Measurements from ENCODE around the gene CA11.

CA11 gene

GRCh38 chr19:48628486-48629296 is 17.3 kb downstream of the CA11 start:
- DNase-seq (ENCODE audit: low spot score), result no peak

DNA sequence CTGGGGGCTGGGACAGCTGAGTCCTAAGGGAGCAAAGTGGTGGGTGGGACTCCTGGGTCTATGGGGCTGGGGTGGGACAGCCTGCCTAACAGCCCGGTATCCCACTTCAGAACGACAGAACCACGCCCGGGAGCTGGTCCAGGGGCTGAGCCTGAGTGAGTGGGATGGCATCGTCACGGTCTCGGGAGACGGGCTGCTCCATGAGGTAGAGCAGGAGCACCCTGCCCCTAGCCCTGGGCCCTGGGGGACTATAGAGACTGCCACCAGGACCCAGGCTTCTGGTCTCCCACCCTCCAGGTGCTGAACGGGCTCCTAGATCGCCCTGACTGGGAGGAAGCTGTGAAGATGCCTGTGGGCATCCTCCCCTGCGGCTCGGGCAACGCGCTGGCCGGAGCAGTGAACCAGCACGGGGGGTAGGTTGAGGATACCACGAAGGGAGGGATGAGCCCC is 18.1 kb downstream of the CA11 start:
- no peak for DNase-seq (ENCODE audit: low spot score)

DNA sequence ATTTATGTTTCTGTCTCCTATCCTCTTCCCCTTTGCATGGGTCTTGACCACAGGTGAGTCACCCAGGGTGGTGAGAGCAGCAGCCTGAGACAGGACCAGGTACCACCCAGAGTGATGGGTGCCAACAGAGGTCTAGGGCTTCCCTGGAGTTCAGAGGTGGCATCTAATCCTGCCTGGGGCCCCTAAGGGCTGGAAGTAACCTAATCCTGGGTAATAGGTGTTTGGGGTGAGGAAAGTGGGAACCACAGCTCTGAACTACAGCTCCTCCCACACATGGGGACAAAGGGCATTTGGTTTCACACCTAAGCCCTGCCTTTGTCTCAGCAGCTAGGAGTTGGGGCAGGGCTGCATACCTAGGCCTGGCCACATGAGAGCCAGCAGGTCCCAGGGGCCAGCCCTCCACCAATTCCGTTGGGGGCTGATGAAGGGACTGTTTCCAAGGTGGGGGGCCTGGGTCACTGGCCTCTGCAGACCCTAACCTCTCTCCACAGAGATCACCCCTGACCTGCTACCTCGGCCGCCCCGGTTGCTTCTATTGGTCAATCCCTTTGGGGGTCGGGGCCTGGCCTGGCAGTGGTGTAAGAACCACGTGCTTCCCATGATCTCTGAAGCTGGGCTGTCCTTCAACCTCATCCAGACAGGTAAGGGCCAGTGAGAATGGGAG is 18.7 kb downstream of the CA11 start:
- DNase-seq (ENCODE audit: low spot score), result no peak

- no peak for DNase-seq (ENCODE audit: low spot score)
Observed at GRCh38 chr19:48625891-48626327, 20.1 kb downstream of the CA11 start.

- no peak for DNase-seq (ENCODE audit: low spot score)
Observed at GRCh38 chr19:48624791-48625723, 20.9 kb downstream of the CA11 start.

GRCh38 chr19:48624067-48624594 is 21.9 kb downstream of the CA11 start:
- DNase-seq (ENCODE audit: low spot score), result no peak

DNA sequence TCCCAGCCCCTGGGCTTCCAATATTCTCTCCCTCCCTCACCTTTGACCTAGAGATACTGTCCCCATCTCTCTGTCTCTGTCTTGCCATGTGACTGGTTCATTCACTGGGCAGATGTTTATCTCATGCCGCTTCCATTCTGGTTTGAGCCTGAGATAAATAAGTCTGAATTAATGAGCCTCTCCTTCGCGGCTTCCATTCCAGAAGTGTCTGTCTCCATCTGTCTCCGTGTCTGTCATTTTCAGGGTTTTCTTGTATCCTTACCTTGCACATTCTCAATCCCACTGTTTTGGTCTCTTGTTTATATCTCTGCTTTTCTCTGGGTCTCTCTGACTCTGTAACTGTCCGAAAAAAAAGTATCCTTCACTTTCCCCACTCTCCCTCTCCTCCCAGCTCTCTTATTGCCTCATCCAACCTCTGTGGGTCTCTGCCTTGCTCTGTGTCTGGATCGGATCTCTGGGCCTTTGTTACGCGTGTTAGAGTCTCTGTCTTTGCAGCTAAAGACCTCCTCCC is 22.4 kb downstream of the CA11 start:
- DNase-seq (ENCODE audit: low spot score), result no peak

GRCh38 chr19:48619692-48620585 is 26.0 kb downstream of the CA11 start:
- no peak for DNase-seq (ENCODE audit: low spot score)

DNA sequence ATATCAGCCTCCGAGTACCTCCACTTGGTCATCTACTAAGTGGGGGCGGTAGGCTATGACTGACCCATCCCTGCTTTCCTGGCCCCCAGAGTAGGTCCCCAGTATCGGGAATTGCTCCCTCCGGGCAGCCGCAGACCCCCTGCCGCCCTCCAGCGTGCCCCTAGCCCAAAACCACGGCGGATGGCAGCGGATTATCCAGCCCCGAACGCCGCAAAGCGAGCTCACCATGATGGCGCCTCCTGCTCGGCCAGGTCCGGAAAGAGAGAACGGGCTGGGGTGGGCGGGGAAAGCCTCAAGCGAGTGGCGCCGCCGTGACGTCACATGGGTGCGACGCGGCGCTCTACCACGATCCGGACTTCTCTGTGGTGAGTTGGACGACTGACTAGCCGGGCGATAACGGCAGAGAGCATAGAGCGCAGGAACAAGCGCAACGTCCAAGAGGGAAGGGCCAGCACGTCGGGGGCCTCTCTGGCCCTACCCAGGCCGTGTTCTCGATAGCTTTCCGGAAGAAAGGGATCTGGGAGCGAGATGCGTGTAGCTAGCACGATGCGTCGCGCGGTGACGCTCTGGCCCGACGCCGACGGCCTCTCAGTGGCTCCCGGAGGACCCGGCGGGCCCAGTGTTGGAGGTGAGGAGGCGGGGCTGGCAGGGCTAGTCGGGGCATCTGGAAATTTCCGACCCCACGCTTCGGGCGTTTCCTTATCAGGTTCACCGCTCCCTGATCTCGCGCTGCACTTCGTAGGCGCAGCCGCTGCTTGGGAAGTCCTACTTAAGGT is 26.9 kb downstream of the CA11 start, which contains the start of the genes RPL18 and SPHK2:
RPL18 (minus strand) TSS at position 263 of the 776 bp plus-strand sequence; CDS start at position 228, 35 bp downstream.
SPHK2 (plus strand) TSS at position 591 of the 776 bp plus-strand sequence. CDS start 1,009 bp downstream, outside the sequence.
- DNase-seq (ENCODE audit: low spot score), result peak; percentile 99

GRCh38 chr19:48618278-48618915 is 27.6 kb downstream of the CA11 start:
- no peak for DNase-seq (ENCODE audit: low spot score)

DNA sequence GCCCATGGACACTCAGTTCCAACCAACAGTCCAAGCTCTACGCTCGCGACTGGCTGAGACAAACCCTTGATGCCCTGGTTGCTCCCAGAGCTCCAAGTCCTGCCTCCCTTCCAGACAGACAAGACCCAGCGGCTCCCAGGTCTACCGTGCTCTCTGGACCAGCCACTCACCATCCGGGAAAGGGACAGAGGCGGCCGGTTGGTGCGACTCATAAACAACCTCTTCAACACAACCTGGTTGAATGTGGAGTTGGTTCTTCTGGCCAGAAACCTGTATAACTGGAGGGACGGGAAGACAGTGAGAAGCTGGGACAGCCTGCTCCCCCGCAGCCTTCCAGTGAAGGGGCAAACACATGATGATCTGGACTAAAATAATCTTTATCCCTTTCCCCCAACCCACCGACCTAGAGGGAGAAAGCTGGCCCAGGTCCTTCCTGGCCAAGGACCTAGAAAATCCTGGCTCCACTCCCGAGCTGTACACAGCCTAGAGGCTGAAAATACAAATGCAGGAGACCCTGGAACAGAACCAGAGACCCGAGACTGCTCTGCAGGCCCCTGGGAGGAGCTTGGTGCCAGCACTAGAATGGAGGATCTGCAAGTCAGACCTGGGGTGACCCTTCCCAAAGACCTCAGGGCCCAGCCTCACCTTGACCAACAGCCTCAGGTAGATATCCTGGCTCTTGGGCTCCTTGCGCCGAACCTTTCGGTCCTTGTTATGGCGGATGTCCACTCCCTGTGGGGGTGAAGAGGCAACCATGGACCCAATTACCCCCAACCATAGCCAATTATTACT is 28.6 kb downstream of the CA11 start:
- DNase-seq (ENCODE audit: low spot score), result no peak

DNA sequence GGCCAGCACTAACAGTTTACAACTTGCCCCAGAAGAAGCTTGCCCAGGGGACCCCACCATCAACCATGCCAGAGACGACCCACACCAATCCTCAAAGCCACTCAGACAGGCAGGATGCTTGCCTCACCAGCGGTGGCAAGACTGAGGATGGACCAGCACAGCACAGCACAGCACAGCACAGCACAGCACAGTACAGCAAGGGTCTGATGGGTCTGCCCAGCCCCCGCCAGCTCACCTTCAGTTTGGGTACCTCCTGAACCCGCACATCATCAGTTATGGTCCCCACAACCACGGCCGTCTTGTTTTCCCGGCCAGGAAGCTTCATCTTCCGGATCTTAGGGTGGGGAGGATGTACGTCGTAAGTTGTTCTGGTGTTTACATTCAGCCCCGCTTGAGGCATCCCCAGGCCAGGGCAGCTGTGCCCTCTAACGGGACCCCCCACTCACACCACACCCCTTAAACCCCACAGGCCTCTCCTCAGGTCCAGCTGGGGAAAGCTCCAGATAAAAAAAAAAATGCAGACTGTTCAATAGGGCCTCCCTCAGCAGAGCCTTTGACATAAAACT is 29.4 kb downstream of the CA11 start:
- no peak for DNase-seq (ENCODE audit: low spot score)

- DNase-seq (ENCODE audit: low spot score), result no peak
Observed at GRCh38 chr19:48616041-48616436, 29.9 kb downstream of the CA11 start.

DNA sequence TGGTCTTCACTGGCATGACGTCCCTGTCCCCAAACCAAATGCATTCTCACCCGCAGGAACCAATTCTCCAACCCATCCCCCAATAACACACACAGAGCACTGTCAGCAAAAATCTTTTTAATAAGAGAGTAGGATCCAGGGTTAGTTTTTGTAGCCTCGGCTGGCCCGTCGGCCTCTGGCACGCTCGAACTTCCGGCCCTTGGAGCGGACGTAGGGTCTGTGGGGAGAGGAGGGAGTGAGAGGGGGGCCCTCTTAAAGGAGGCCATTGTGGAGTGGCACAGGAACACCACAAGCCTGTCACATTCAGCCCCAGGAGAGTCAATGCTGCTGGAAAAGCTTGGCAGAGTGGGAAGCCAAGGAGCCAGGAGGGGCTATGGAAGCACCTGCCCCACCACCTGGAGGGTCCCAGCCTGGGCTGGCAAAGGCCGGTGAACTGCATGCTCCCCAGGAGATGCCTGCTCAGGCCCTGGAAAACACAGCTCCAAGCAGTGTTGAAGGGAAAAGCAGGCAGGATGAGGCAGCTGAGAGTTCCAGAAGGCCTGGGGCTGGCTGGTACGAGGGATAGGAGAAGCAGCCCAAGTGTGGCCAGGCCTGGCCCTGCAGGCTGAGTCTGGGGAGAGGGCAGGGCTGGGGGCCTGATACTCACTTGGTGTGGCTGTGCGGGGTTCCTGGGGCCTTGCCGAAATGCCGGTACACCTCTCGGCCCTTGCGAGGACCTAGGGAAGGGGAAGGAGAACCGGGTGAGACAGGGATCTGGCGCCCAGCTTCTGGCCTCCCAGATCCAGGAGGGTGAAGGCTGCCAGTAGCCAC is 30.6 kb downstream of the CA11 start:
- no peak for DNase-seq (ENCODE audit: low spot score)

DNA sequence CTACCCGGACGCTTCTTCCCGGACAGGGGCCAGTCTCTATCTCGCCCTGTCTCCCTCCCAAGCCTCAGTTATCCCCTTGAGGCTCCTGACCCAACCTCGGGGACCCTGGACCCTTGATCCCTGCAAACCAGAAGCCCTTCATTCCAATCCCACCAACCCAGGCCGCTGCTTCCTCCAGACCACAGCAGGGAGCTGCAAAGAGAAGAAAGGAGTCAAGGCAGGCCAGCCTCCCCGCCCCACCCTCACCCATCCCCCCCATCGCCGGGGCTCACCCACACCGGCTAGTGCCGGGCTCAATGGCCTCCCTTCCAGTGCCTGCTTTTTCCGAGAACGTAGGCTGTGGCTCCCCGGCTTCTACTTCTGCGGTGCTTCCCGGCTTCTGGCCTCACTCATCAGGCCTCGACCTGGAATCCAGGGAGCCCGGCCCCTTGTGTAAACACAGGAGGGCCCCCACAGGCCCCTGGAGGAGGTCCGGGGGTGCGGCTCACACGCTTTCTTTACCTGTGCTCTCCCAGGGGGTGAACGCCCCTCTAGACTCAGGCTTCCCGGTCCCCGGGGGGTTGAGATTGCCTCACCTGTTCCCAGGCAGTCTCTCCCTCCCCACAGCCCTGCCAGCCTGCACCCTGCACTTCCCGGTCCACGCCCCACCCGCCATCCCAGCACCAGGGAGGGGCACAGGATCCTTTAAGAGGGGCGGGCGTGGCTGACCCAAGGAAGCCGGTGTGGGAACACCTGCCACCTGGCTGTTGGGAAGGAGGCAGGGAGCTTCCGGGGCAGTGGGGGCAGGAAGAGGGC is 31.4 kb downstream of the CA11 start, which contains the start of gene FAM83E:
FAM83E (minus strand) TSS at position 641 of the 795 bp plus-strand sequence. CDS start 1,704 bp downstream, outside the sequence.
- DNase-seq (ENCODE audit: low spot score), result peak; percentile 82

DNA sequence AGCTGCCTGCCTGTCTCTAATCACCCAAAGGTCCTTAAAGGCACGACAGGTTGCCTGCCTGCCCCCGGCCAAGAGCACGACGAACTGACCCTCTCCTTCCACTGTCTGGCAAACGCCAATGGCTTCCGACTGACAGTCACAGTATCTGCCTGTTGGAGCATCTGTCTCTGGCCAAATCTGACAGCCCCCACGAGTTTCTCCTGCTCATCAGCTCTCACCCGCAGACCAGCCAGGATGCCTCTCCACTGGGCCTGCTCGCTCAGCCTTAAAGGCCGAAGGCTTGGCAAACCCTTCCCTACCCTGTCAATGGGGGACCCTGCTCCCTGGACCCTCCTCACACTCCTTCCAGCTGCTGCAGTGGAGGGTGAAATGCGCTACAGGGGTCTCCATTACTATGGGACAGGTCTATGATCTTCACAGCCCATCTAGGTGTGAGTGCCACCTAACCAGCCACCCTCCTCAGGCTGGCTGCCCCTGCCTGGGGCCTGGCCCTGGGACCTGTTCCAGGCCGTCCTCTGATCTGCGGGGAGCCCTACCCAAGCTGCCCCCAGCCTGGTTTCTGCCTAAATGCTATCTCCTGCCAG is 32.0 kb downstream of the CA11 start:
- no peak for DNase-seq (ENCODE audit: low spot score)
